ENCODE measurements around the gene CRADD.

The CRADD gene

DNA sequence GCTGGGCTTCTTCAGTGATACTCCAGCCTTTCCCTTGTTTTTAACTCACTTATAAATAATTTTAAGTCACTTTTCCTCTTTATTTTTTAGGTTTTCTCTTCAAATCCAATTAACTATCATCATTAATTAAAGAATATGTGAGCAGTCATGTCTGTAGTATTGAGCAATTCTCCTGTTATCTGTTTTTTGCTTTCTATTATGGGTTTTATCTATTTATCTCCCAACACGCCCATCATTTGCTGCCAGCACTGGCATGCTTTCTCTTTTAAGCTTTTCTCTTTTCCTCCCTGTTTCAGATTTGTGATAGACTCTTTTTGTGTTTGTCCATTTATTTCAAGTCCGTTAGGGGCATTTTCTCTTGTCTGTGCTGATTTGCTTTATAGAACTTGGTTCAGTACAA is 72.3 kb downstream of the CRADD start:
- DNase-seq (ENCODE audit: low read depth in 1 of 2, low spot score in 1 of 2) = no peak
- H3K4me3 ChIP-seq (replicated peaks; ENCODE audit: insufficient read depth, low read length) = no peak overlapping the region
- TF ChIP-seq, protein P1, sequence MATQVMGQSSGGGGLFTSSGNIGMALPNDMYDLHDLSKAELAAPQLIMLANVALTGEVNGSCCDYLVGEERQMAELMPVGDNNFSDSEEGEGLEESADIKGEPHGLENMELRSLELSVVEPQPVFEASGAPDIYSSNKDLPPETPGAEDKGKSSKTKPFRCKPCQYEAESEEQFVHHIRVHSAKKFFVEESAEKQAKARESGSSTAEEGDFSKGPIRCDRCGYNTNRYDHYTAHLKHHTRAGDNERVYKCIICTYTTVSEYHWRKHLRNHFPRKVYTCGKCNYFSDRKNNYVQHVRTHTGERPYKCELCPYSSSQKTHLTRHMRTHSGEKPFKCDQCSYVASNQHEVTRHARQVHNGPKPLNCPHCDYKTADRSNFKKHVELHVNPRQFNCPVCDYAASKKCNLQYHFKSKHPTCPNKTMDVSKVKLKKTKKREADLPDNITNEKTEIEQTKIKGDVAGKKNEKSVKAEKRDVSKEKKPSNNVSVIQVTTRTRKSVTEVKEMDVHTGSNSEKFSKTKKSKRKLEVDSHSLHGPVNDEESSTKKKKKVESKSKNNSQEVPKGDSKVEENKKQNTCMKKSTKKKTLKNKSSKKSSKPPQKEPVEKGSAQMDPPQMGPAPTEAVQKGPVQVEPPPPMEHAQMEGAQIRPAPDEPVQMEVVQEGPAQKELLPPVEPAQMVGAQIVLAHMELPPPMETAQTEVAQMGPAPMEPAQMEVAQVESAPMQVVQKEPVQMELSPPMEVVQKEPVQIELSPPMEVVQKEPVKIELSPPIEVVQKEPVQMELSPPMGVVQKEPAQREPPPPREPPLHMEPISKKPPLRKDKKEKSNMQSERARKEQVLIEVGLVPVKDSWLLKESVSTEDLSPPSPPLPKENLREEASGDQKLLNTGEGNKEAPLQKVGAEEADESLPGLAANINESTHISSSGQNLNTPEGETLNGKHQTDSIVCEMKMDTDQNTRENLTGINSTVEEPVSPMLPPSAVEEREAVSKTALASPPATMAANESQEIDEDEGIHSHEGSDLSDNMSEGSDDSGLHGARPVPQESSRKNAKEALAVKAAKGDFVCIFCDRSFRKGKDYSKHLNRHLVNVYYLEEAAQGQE (IDR thresholded peaks at IDR 0.05; ENCODE audit: insufficient replicate concordance, low read depth) = no peak
- TF ChIP-seq POLR2AphosphoS5 (IDR thresholded peaks at IDR 0.05; ENCODE audit: low read depth) = no peak
- TF ChIP-seq SPI1 (IDR thresholded peaks at IDR 0.05; ENCODE audit: borderline replicate concordance, low read depth) = no peak
- TF ChIP-seq, protein P2, sequence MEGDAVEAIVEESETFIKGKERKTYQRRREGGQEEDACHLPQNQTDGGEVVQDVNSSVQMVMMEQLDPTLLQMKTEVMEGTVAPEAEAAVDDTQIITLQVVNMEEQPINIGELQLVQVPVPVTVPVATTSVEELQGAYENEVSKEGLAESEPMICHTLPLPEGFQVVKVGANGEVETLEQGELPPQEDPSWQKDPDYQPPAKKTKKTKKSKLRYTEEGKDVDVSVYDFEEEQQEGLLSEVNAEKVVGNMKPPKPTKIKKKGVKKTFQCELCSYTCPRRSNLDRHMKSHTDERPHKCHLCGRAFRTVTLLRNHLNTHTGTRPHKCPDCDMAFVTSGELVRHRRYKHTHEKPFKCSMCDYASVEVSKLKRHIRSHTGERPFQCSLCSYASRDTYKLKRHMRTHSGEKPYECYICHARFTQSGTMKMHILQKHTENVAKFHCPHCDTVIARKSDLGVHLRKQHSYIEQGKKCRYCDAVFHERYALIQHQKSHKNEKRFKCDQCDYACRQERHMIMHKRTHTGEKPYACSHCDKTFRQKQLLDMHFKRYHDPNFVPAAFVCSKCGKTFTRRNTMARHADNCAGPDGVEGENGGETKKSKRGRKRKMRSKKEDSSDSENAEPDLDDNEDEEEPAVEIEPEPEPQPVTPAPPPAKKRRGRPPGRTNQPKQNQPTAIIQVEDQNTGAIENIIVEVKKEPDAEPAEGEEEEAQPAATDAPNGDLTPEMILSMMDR (IDR thresholded peaks at IDR 0.05; ENCODE audit: insufficient read depth, low read length) = no peak
- TF ChIP-seq GABPA (IDR thresholded peaks at IDR 0.05; ENCODE audit: low read depth) = no peak
- H3K27me3 ChIP-seq (ENCODE audit: insufficient read depth, poor library complexity, severe bottlenecking) = no peaks in the 10 kb centered on the region
- no peak overlapping the region for H3K27ac ChIP-seq (replicated peaks)

DNA sequence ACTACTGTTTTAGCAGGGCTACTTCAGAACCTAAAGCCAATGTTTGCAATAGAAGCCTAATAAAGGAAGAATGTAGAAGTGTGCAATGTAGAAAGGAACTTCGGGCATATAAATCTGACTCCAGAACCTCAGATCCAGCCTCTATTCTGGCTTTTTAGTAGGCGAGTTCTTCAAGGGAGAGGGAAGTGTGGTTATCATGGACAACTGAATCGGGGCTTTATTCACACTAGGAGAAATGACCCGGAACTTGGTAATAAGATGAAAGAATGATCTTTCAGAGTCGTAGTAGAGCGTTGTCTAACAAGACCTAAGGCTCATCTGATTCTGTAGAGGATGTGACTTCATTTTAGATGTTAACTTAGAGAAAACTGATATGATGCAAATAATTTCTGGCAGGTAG is 72.9 kb downstream of the CRADD start:
- TF ChIP-seq GABPA (IDR thresholded peaks at IDR 0.05; ENCODE audit: low read depth) (no peak), SPI1 (IDR thresholded peaks at IDR 0.05; ENCODE audit: borderline replicate concordance, low read depth) (no peak), POLR2AphosphoS5 (IDR thresholded peaks at IDR 0.05; ENCODE audit: low read depth) (no peak)
- TF ChIP-seq, protein P1 (IDR thresholded peaks at IDR 0.05; ENCODE audit: insufficient replicate concordance, low read depth) = no peak
- TF ChIP-seq, protein P2 (IDR thresholded peaks at IDR 0.05; ENCODE audit: insufficient read depth, low read length) = no peak
- Histone ChIP-seq H3K27ac (replicated peaks) (no peak overlapping the region), H3K27me3 (ENCODE audit: insufficient read depth, poor library complexity, severe bottlenecking) (no peaks in the 10 kb centered on the region), H3K4me3 (replicated peaks; ENCODE audit: insufficient read depth, low read length) (no peak overlapping the region)
- DNase-seq (ENCODE audit: low read depth in 1 of 2, low spot score in 1 of 2) = no peak

GRCh38 chr12:93751864-93752610 is 74.9 kb downstream of the CRADD start:
- no peaks in the 10 kb centered on the region for H3K27me3 ChIP-seq (ENCODE audit: insufficient read depth, poor library complexity, severe bottlenecking)
- TF ChIP-seq GABPA (IDR thresholded peaks at IDR 0.05; ENCODE audit: low read depth) (no peak), POLR2AphosphoS5 (IDR thresholded peaks at IDR 0.05; ENCODE audit: low read depth) (no peak), SPI1 (IDR thresholded peaks at IDR 0.05; ENCODE audit: borderline replicate concordance, low read depth) (no peak)
- TF ChIP-seq, protein P2 (IDR thresholded peaks at IDR 0.05; ENCODE audit: insufficient read depth, low read length) = no peak
- TF ChIP-seq, protein P1 (IDR thresholded peaks at IDR 0.05; ENCODE audit: insufficient replicate concordance, low read depth) = no peak
- no peak for DNase-seq (ENCODE audit: low read depth in 1 of 2, low spot score in 1 of 2)
- H3K27ac ChIP-seq (replicated peaks) = no peak overlapping the region
- H3K4me3 ChIP-seq (replicated peaks; ENCODE audit: insufficient read depth, low read length) = no peak overlapping the region
